Erythroblast (primary cell): ENCODE measurements around the gene GNAT1.

Source experiments
- GATA1 ChIP-seq: IDR thresholded peaks from 2 replicates; pipeline ENCODE4 v1.6.1; 2011; ENCODE audit warnings: low read depth, mild to moderate bottlenecking, control low read depth, low read length, moderate library complexity
- POLR2A ChIP-seq: IDR thresholded peaks from 2 replicates; pipeline ENCODE4 v1.6.1; 2011; ENCODE audit warnings: mild to moderate bottlenecking, low read length

DNA sequence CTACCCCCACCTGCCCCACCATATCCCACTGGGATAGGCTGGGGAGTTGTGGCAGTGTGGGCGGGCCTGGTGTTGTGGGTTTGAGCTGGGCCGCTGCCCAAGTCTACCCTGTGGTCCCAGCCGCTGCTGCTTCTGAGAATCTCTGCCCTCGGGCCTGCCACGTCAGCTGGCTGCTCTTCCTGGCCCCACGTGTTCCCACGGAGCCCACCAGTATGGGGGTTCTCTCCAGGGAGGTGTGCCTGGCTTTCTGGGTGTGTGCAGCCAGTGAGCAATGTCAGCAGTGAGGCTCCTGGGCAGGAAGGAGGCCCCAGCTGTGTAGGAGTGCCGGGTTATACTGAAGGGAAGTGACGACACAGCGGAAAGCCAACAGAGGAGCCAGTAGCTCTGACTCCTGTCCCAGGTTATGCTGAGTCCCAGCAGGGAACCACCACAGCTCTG, 55.1 kb downstream of the GNAT1 start:
- TF ChIP-seq POLR2A (no peak), GATA1 (no peak)
